Measurements from ENCODE around the gene ACOT11. TPM values are rescaled to one million over a fixed set of nuclear protein-coding genes. Genes with fewer than 3 reads are reported as not detected.

Gene ACOT11
- total and polyA plus RNA-seq, 2 experiments from 2014 or later: 13.8 to 20.0 TPM

- Histone ChIP-seq H2AFZ (no peak overlapping the region), H4K20me1 (ENCODE audit: insufficient read depth, poor library complexity, severe bottlenecking) (no peaks in the 10 kb centered on the region), H3K4me2 (no peak overlapping the region), H3K79me2 (no peaks in the 10 kb centered on the region), H3K9me3 (ENCODE audit: low read depth) (no peaks in the 10 kb centered on the region), H3K36me3 (replicated peaks; ENCODE audit: insufficient read depth, low read depth) (no peaks in the 10 kb centered on the region), H3K4me1 (ENCODE audit: insufficient read depth) (no peaks in the 10 kb centered on the region), H3K4me3 (no peak overlapping the region), H3K27me3 (no peaks in the 10 kb centered on the region), H3K27ac (no peak overlapping the region), H3K9me2 (replicated peaks; ENCODE audit: insufficient read depth) (no peaks in the 10 kb centered on the region)
- no peak for DNase-seq (ENCODE audit: low spot score)
- 92% methylated on average over 6 of the region's 6 CpGs for WGBS (ENCODE audit: low lambda C conversion rate, missing lambda C conversion rate)
- TF ChIP-seq, protein P1, sequence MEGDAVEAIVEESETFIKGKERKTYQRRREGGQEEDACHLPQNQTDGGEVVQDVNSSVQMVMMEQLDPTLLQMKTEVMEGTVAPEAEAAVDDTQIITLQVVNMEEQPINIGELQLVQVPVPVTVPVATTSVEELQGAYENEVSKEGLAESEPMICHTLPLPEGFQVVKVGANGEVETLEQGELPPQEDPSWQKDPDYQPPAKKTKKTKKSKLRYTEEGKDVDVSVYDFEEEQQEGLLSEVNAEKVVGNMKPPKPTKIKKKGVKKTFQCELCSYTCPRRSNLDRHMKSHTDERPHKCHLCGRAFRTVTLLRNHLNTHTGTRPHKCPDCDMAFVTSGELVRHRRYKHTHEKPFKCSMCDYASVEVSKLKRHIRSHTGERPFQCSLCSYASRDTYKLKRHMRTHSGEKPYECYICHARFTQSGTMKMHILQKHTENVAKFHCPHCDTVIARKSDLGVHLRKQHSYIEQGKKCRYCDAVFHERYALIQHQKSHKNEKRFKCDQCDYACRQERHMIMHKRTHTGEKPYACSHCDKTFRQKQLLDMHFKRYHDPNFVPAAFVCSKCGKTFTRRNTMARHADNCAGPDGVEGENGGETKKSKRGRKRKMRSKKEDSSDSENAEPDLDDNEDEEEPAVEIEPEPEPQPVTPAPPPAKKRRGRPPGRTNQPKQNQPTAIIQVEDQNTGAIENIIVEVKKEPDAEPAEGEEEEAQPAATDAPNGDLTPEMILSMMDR (IDR thresholded peaks at IDR 0.05; ENCODE audit: poor library complexity): no peak
- TF ChIP-seq EZH2 (IDR thresholded peaks at IDR 0.05; ENCODE audit: borderline replicate concordance): no peak
- no peak for TF ChIP-seq EZH2phosphoT487 (IDR thresholded peaks at IDR 0.05; ENCODE audit: low read depth, severe bottlenecking, unreplicated experiment)
These were observed 55.2 kb downstream of the ACOT11 start for GRCh38 chr1:54603241-54603640.

- H3K79me2 ChIP-seq: no peaks in the 10 kb centered on the region
- no peak overlapping the region for H3K27ac ChIP-seq
- no peaks in the 10 kb centered on the region for H4K20me1 ChIP-seq (ENCODE audit: insufficient read depth, poor library complexity, severe bottlenecking)
- TF ChIP-seq EZH2phosphoT487 (IDR thresholded peaks at IDR 0.05; ENCODE audit: low read depth, severe bottlenecking, unreplicated experiment) (no peak), EZH2 (IDR thresholded peaks at IDR 0.05; ENCODE audit: borderline replicate concordance) (no peak)
- TF ChIP-seq, protein P1 (IDR thresholded peaks at IDR 0.05; ENCODE audit: poor library complexity): no peak
- no peak overlapping the region for H3K4me3 ChIP-seq
- H3K4me1 ChIP-seq (ENCODE audit: insufficient read depth): no peaks in the 10 kb centered on the region
- H3K36me3 ChIP-seq (replicated peaks; ENCODE audit: insufficient read depth, low read depth): no peaks in the 10 kb centered on the region
- DNase-seq (ENCODE audit: low spot score): no peak
- no peaks in the 10 kb centered on the region for H3K27me3 ChIP-seq
- WGBS (ENCODE audit: low lambda C conversion rate, missing lambda C conversion rate): 92% methylated on average over 7 of the region's 7 CpGs
- H2AFZ ChIP-seq: no peak overlapping the region
- no peaks in the 10 kb centered on the region for H3K9me2 ChIP-seq (replicated peaks; ENCODE audit: insufficient read depth)
- H3K9me3 ChIP-seq (ENCODE audit: low read depth): no peaks in the 10 kb centered on the region
- no peak overlapping the region for H3K4me2 ChIP-seq
These were observed 56.0 kb downstream of the ACOT11 start for GRCh38 chr1:54604051-54604450.

DNA sequence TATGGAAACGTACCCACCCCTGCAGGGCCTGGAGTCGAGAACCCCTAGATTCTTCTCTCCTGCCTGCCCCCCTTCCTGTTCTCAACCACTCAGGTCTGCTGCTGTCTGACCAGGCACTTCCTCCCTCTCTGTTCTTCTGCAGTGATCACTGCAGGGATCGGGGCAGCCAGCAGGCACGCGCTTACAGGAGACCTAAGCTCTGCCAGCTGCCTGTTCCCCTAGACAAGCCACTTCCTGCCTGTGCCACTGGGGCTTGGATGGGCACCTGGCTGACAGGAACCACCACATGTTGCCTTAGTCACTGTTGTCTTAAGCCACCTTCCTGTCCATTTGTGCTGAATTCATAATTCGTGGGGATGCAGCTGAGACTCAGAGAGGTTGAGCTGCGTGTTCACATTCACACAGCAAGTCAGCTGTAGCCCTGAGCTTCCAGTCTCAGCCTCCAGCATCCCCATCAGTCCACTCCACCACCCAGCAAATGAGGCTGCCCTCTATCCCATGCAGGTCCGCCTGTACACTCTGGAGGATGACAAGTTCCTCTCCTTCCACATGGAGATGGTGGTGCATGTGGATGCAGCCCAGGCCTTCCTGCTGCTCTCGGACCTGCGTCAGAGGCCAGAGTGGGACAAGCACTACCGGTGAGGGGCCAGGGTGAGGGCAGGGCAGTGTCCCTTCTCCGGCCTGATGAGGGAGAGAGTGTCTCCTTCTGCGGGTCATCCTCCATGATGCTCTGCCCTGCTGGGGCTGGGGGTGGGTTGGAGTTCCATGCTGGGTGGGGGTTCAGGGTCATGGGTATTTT, 56.7 kb downstream of the ACOT11 start:
- Histone ChIP-seq H3K4me1 (ENCODE audit: insufficient read depth) (no peaks in the 10 kb centered on the region), H3K36me3 (replicated peaks; ENCODE audit: insufficient read depth, low read depth) (no peaks in the 10 kb centered on the region), H2AFZ (no peak overlapping the region), H3K4me3 (no peak overlapping the region), H3K9me2 (replicated peaks; ENCODE audit: insufficient read depth) (no peaks in the 10 kb centered on the region), H3K79me2 (no peaks in the 10 kb centered on the region), H3K27me3 (no peaks in the 10 kb centered on the region), H3K4me2 (no peak overlapping the region), H4K20me1 (ENCODE audit: insufficient read depth, poor library complexity, severe bottlenecking) (no peaks in the 10 kb centered on the region), H3K9me3 (ENCODE audit: low read depth) (no peaks in the 10 kb centered on the region), H3K27ac (no peak overlapping the region)
- no peak for DNase-seq (ENCODE audit: low spot score)
- 94% methylated on average over 13 of the region's 13 CpGs for WGBS (ENCODE audit: low lambda C conversion rate, missing lambda C conversion rate)
- TF ChIP-seq EZH2 (IDR thresholded peaks at IDR 0.05; ENCODE audit: borderline replicate concordance): no peak
- no peak for TF ChIP-seq EZH2phosphoT487 (IDR thresholded peaks at IDR 0.05; ENCODE audit: low read depth, severe bottlenecking, unreplicated experiment)
